ENCODE results near the gene TRAPPC12. TPM values are rescaled to one million over a fixed set of nuclear protein-coding genes. Genes with fewer than 3 reads are reported as not detected.

TRAPPC12 gene
- total RNA-seq, 6 donors from 2014 or later, result 68.1 to 307 (median 91.5) TPM

GRCh38 chr2:3487028-3487425 lies 107.5 kb downstream of the TRAPPC12 start:
- no peak overlapping the region for H3K4me3 ChIP-seq
- H3K27me3 ChIP-seq, result no peaks in the 10 kb centered on the region
- 89 to 91% methylated on average over 8 to 9 of the region's 9 CpGs for WGBS, 2 donors
- H3K36me3 ChIP-seq, result peaks cover 0 to 27% (median 3%) of the 10 kb centered on the region in 4 donors
- no peaks in the 10 kb centered on the region for H3K4me1 ChIP-seq
- no peaks in the 10 kb centered on the region for H3K9me3 ChIP-seq
- DNase-seq, result peak in 1 of 2 donors; percentile 14
- no peak for ATAC-seq (ENCODE audit: low FRiP score in 2 of 2)
- no peak for TF ChIP-seq POLR2AphosphoS5 (IDR thresholded peaks at IDR 0.05)
- no peak for TF ChIP-seq POLR2A (IDR thresholded peaks at IDR 0.05)
- TF ChIP-seq CTCF (IDR thresholded peaks at IDR 0.05), result no peak
- no peak for TF ChIP-seq EP300 (IDR thresholded peaks at IDR 0.05)
- no peak overlapping the region for H3K27ac ChIP-seq

- Histone ChIP-seq H3K36me3 (peaks cover 0 to 23% (median under 1%) of the 10 kb centered on the region in 4 donors), H3K4me1 (no peaks in the 10 kb centered on the region), H3K27me3 (no peaks in the 10 kb centered on the region), H3K27ac (no peak overlapping the region), H3K9me3 (no peaks in the 10 kb centered on the region), H3K4me3 (no peak overlapping the region)
- peak in 1 of 2 donors; percentile 12 for DNase-seq
- 88 to 89% methylated on average over 6 to 10 of the region's 10 CpGs for WGBS, 2 donors
- ATAC-seq (ENCODE audit: low FRiP score in 2 of 2), result no peak
- TF ChIP-seq POLR2A (IDR thresholded peaks at IDR 0.05) (no peak), CTCF (IDR thresholded peaks at IDR 0.05) (no peak), POLR2AphosphoS5 (IDR thresholded peaks at IDR 0.05) (no peak), EP300 (IDR thresholded peaks at IDR 0.05) (no peak)
Observed at GRCh38 chr2:3487432-3487831, 107.9 kb downstream of the TRAPPC12 start.

GRCh38 chr2:3488061-3488531 lies 108.6 kb downstream of the TRAPPC12 start:
- no peak overlapping the region for H3K4me3 ChIP-seq
- peak in 1 of 2 donors; percentile 8 for DNase-seq
- WGBS, 2 donors, result 85 to 90% methylated on average over 3 to 6 of the region's 6 CpGs
- no peaks in the 10 kb centered on the region for H3K9me3 ChIP-seq
- TF ChIP-seq POLR2A (IDR thresholded peaks at IDR 0.05), result no peak
- TF ChIP-seq POLR2AphosphoS5 (IDR thresholded peaks at IDR 0.05), result no peak
- no peak for TF ChIP-seq CTCF (IDR thresholded peaks at IDR 0.05)
- TF ChIP-seq EP300 (IDR thresholded peaks at IDR 0.05), result no peak
- peaks cover 0 to 16% (median 0%) of the 10 kb centered on the region in 4 donors for H3K36me3 ChIP-seq
- H3K27ac ChIP-seq, result no peak overlapping the region
- ATAC-seq (ENCODE audit: low FRiP score in 2 of 2), result no peak
- H3K4me1 ChIP-seq, result peaks cover 0 to under 1% (median 0%) of the 10 kb centered on the region in 4 donors
- no peaks in the 10 kb centered on the region for H3K27me3 ChIP-seq

- 66 to 77% methylated on average over 16 to 27 of the region's 27 CpGs for WGBS, 2 donors
- Histone ChIP-seq H3K4me1 (peaks cover 0 to 5% (median 2%) of the 10 kb centered on the region in 4 donors), H3K9me3 (no peaks in the 10 kb centered on the region), H3K27ac (no peak overlapping the region), H3K36me3 (peaks cover 0 to 10% (median 0%) of the 10 kb centered on the region in 4 donors), H3K4me3 (no peak overlapping the region), H3K27me3 (no peaks in the 10 kb centered on the region)
- TF ChIP-seq EP300 (IDR thresholded peaks at IDR 0.05), result no peak
- TF ChIP-seq POLR2AphosphoS5 (IDR thresholded peaks at IDR 0.05), result no peak
- no peak for TF ChIP-seq CTCF (IDR thresholded peaks at IDR 0.05)
- TF ChIP-seq POLR2A (IDR thresholded peaks at IDR 0.05), result no peak
- ATAC-seq (ENCODE audit: low FRiP score in 2 of 2) (no peak), DNase-seq (peak in 1 of 2 donors; percentile 19)
Observed at GRCh38 chr2:3488855-3489763, 109.6 kb downstream of the TRAPPC12 start.
